PC-3 (cell line): ENCODE results near the gene TBC1D8. TPM values are rescaled to one million over a fixed set of nuclear protein-coding genes. Genes with fewer than 3 reads are reported as not detected.

ENCODE experiments used
- ATAC-seq: fragments of 200-7000 bp; cut with Tn5 transposase; 2 replicates; pipeline ENCODE4 v1.9.1; 2020; ENCODE audit warnings: mild to moderate bottlenecking, moderate library complexity
- BruUV-seq: library from RNA; stranded (reverse); fragments of 400-500 nt; replicated peaks from 2 replicates; lab custom pipeline; 2021; lab: Mats Ljungman, UMichigan
- CTCF ChIA-PET: fragments of 300-600 bp; sonication (Branson Sonifier 250); formaldehyde crosslinking; loops from one replicate; lab custom pipeline; 2022; ENCODE audit warnings: antibody characterized with exemption; lab: Charles Lee
- POLR2A ChIA-PET: fragments of 300-600 bp; sonication (Branson Sonifier 250); formaldehyde crosslinking; loops from one replicate; lab custom pipeline; 2022; ENCODE audit warnings: antibody characterized with exemption; ENCODE audit not compliant: unreplicated experiment; lab: Charles Lee
- DNase-seq: peaks from one replicate; pipeline ENCODE4 v3.0.0-alpha.2; 2015
- H2AFZ ChIP-seq: fragments of 300-600 bp; sonication (generic); 2 replicates; pipeline ENCODE4 v1.6.0; 2016; ENCODE audit warnings: antibody characterized with exemption, low read length
- H3F3A ChIP-seq: fragments of 300-600 bp; sonication (generic); one replicate; pipeline ENCODE4 v1.6.0; 2017; ENCODE audit warnings: antibody characterized with exemption, low read length, control low read depth, mild to moderate bottlenecking; ENCODE audit not compliant: unreplicated experiment
- H3K27ac ChIP-seq: fragments of 300-600 bp; sonication (generic); 2 replicates; pipeline ENCODE4 v1.5.1; 2016; ENCODE audit warnings: mild to moderate bottlenecking, low read length
- H3K27me3 ChIP-seq: fragments of 300-600 bp; sonication (generic); 2 replicates; pipeline ENCODE4 v1.6.1; 2016; ENCODE audit warnings: low read length, mixed read lengths
- H3K36me3 ChIP-seq: fragments of 300-600 bp; sonication (generic); 2 replicates; pipeline ENCODE4 v1.6.1; 2016; ENCODE audit warnings: low read depth, mixed run types, low read length, mixed read lengths
- H3K4me1 ChIP-seq: fragments of 300-600 bp; sonication (generic); 2 replicates; pipeline ENCODE4 v1.5.1; 2016; ENCODE audit warnings: low read length; ENCODE audit not compliant: insufficient read depth
- H3K4me2 ChIP-seq: fragments of 300-600 bp; sonication (generic); 2 replicates; pipeline ENCODE4 v1.6.0; 2016; ENCODE audit warnings: low read length
- H3K4me3 ChIP-seq: fragments of 300-600 bp; sonication (generic); 2 replicates; pipeline ENCODE4 v1.5.1; 2016; ENCODE audit warnings: mild to moderate bottlenecking, low read length, mixed read lengths
- H3K79me2 ChIP-seq: fragments of 300-600 bp; sonication (generic); 2 replicates; pipeline ENCODE4 v1.6.1; 2017; ENCODE audit warnings: low read length, mixed read lengths
- H3K9ac ChIP-seq: fragments of 300-600 bp; sonication (generic); 2 replicates; pipeline ENCODE4 v1.6.0; 2016; ENCODE audit warnings: mild to moderate bottlenecking, low read length
- H3K9me2 ChIP-seq: fragments of 300-600 bp; sonication (generic); replicated peaks from 2 replicates; pipeline ENCODE4 v1.6.1; 2016; ENCODE audit warnings: mixed run types, low read length, mixed read lengths
- H3K9me3 ChIP-seq: fragments of 300-600 bp; sonication (generic); 2 replicates; pipeline ENCODE4 v1.6.1; 2016; ENCODE audit warnings: low read length, mixed read lengths
- H4K20me1 ChIP-seq: fragments of 300-600 bp; sonication (generic); 2 replicates; pipeline ENCODE4 v1.6.1; 2016; ENCODE audit warnings: low read length, mixed read lengths
- EZH2 ChIP-seq: fragments of 300-600 bp; sonication (generic); IDR thresholded peaks from one replicate; pipeline ENCODE4 v1.6.1; 2017; ENCODE audit warnings: antibody characterized with exemption, mild to moderate bottlenecking, low read length; ENCODE audit not compliant: unreplicated experiment
- EZH2phosphoT487 ChIP-seq: fragments of 300-600 bp; sonication (generic); IDR thresholded peaks from 2 replicates; pipeline ENCODE4 v1.6.1; 2018; ENCODE audit warnings: mild to moderate bottlenecking, antibody characterized with exemption, low read length, borderline replicate concordance
- intact Hi-C: fragments of 100-400 bp; cut with micrococcal nuclease; formaldehyde crosslinking; loops from 2 replicates; pipeline ENCODE4 v1.9.0; 2023
- total RNA-seq: library from RNA; depleted of rRNA; stranded (reverse); fragments of >200 nt; gene quantifications from 2 replicates; pipeline ENCODE4 v1.2.3, GENCODE V29; 2014
- TF ChIP-seq, protein P1 (sequence below): fragments of 300-600 bp; sonication (generic); conservative IDR thresholded peaks from 2 replicates; pipeline ENCODE4 v1.5.1; 2017; ENCODE audit warnings: antibody characterized with exemption, low read depth, mild to moderate bottlenecking, low read length

The TBC1D8 gene
- total RNA-seq, 1 experiment from 2014 or later = 39.7 TPM

DNA sequence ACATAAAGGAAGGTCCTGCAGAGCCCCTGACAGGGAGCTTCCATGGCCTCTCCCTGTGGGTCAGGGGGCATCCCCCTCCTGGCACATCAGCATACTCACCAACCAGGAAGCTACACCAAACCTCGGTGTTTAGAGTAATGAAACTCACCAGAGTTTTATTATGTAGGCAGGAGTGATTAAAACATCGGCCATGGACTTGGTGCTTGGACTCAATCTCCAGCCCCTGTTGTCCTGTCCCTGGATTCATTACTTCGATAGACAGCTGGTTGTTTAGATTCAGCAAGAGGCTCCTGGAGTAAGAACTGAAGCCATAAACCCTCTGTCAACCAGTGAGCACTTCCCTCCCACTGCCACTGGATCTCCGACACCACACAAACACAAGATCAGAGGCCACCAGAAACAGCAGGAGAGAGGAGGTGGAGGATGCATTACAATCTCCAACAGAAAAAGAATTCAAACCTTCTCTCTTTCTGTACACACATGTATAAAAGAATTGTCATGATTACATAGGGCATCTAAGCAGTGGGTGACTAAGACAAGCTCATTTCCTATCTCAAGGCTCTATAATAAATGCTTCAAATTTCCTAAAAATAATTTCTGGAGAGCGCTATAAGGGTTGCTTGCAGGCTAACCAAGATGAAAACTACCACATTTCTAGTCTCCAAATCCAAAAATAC lies 27.2 kb downstream of the TBC1D8 start:
- POLR2A ChIA-PET = interaction anchor here (0.6 to 2.5 kb wide), 6 partner anchors 10 to 67 kb away, joined by 3 to 18 read pairs (median 5); partner anchors contain the start of gene TBC1D8
- peak overlapping the region; percentile 48 for H3K4me3 ChIP-seq
- H2AFZ ChIP-seq = no peak overlapping the region

GRCh38 chr2:101121174-101121573 lies 30.0 kb downstream of the TBC1D8 start:
- no TSS peak for BruUV-seq
- H2AFZ ChIP-seq = no peak overlapping the region
- DNase-seq (no peak), ATAC-seq (no peak)
- H3K27ac ChIP-seq = peak overlapping the region; percentile 98
- no peaks in the 10 kb centered on the region for H3K27me3 ChIP-seq
- no peaks in the 10 kb centered on the region for H3K9me2 ChIP-seq
- intact Hi-C loops = no loop called here
- H3K9ac ChIP-seq = peak overlapping the region; percentile 86
- H3K36me3 ChIP-seq = peaks cover 10% of the 10 kb centered on the region
- H3K9me3 ChIP-seq = no peaks in the 10 kb centered on the region
- no peak for TF ChIP-seq EZH2phosphoT487
- peaks cover 16% of the 10 kb centered on the region for H3F3A ChIP-seq
- peak overlapping the region; percentile 35 for H3K4me2 ChIP-seq
- no peaks in the 10 kb centered on the region for H4K20me1 ChIP-seq
- H3K79me2 ChIP-seq = peaks cover 84% of the 10 kb centered on the region
- peaks cover 60% of the 10 kb centered on the region for H3K4me1 ChIP-seq
- ChIA-PET POLR2A (interaction anchor here (0.5 kb wide), 1 partner anchor 114 kb away, joined by 4 read pairs; no protein-coding TSS in a partner anchor), CTCF (no interaction called here)
- H3K4me3 ChIP-seq = no peak overlapping the region

More for the DNA sequence above, 27.2 kb downstream of the TBC1D8 start:
- Histone ChIP-seq H3K79me2 (peaks cover 85% of the 10 kb centered on the region), H3K27me3 (no peaks in the 10 kb centered on the region), H3K9me2 (no peaks in the 10 kb centered on the region), H3K27ac (peak overlapping the region; percentile 99), H3K9me3 (no peaks in the 10 kb centered on the region), H4K20me1 (no peaks in the 10 kb centered on the region), H3K4me2 (peak overlapping the region; percentile 79), H3K4me1 (peaks cover 82% of the 10 kb centered on the region), H3F3A (peaks cover 20% of the 10 kb centered on the region), H3K36me3 (peaks cover 10% of the 10 kb centered on the region), H3K9ac (peak overlapping the region; percentile 95)
- intact Hi-C loops = loop anchor here (1.0 kb wide), 1 partner anchor 25 kb away; no protein-coding TSS in a partner anchor
- DNase-seq (peak; percentile 66), ATAC-seq (peak; percentile 21)
- CTCF ChIA-PET = interaction anchor here (0.7 to 1.2 kb wide), 2 partner anchors 14 to 65 kb away, joined by 3 to 5 read pairs; no protein-coding TSS in a partner anchor
- no TSS peak for BruUV-seq
- TF ChIP-seq, protein P1, sequence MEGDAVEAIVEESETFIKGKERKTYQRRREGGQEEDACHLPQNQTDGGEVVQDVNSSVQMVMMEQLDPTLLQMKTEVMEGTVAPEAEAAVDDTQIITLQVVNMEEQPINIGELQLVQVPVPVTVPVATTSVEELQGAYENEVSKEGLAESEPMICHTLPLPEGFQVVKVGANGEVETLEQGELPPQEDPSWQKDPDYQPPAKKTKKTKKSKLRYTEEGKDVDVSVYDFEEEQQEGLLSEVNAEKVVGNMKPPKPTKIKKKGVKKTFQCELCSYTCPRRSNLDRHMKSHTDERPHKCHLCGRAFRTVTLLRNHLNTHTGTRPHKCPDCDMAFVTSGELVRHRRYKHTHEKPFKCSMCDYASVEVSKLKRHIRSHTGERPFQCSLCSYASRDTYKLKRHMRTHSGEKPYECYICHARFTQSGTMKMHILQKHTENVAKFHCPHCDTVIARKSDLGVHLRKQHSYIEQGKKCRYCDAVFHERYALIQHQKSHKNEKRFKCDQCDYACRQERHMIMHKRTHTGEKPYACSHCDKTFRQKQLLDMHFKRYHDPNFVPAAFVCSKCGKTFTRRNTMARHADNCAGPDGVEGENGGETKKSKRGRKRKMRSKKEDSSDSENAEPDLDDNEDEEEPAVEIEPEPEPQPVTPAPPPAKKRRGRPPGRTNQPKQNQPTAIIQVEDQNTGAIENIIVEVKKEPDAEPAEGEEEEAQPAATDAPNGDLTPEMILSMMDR = no peak
- TF ChIP-seq EZH2phosphoT487 (no peak), EZH2 (no peak)

DNA sequence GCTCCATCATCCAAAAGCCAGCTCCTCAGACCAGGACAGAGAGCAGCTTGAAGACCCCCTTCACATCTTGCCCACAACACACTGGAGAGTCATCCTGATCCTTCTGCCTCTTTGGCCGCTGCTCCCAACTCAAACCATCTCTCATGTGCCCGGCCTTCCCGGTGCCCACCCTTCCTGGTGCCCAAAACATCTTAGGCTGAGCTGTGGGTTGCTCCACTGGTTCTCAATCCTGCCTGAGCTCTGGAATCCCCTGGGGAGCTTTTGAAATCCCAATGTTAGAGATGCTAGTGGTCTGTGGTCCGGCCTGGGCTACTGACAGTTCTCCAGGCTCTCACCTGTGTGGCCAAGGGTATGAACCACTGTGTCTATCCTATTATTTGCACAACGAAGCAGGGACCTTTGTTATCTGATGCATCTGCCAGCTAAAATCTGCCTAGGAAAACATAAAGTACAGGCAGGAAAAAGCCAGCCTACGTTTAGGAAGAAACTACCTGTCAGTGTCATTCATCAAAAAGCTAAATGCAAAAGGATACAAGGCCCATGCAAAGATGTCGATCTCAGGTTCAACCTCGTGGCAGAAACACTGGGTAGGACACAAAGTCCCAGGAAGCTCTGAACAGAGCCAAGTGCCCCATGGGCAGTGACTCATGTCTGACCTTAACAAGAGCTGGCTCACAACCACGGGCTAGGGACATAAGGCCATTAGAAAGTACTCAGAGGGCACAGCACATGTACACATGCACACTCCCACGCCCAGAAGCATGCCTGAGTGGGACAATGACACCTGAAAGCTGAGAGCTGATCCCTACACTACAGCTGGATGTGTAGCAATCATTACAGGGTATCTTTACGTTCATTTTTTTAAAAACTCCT lies 30.8 kb downstream of the TBC1D8 start:
- ChIA-PET POLR2A (interaction anchor here (0.5 to 0.6 kb wide), 2 partner anchors 84 to 114 kb away, joined by 4 to 19 read pairs; no protein-coding TSS in a partner anchor), CTCF (no interaction called here)
- BruUV-seq = no TSS peak
- peak overlapping the region; percentile 86 for H3K9ac ChIP-seq
- H3K79me2 ChIP-seq = peaks cover 86% of the 10 kb centered on the region
- H3K27ac ChIP-seq = peak overlapping the region; percentile 98
- no peak overlapping the region for H3K4me3 ChIP-seq
- DNase-seq (peak; percentile 95), ATAC-seq (peak; percentile 47)
- H3K9me3 ChIP-seq = no peaks in the 10 kb centered on the region
- peaks cover 56% of the 10 kb centered on the region for H3K4me1 ChIP-seq
- intact Hi-C loops = no loop called here
- peaks cover 10% of the 10 kb centered on the region for H3K36me3 ChIP-seq
- H4K20me1 ChIP-seq = no peaks in the 10 kb centered on the region
- H3K4me2 ChIP-seq = peak overlapping the region; percentile 55
- no peaks in the 10 kb centered on the region for H3K9me2 ChIP-seq
- peaks cover 9% of the 10 kb centered on the region for H3F3A ChIP-seq
- no peak for TF ChIP-seq EZH2
- TF ChIP-seq EZH2phosphoT487 = no peak
- TF ChIP-seq, protein P1 = no peak
- H3K27me3 ChIP-seq = no peaks in the 10 kb centered on the region
- no peak overlapping the region for H2AFZ ChIP-seq
